Activated T-cell treated with anti-CD3 and anti-CD28 coated beads, Interleukin-2, amount 50 U/mL, for 72 hours (primary cell): ENCODE results near the gene ANKRD18B. TPM values are rescaled to one million over a fixed set of nuclear protein-coding genes. Genes with fewer than 3 reads are reported as not detected.
"Not testable (repeated sequence)": the region's sequence is repeated elsewhere in the genome, so short reads cannot be mapped to it uniquely, and the experiment has no call there.

Source experiments
- ATAC-seq, 2 donors: fragments of 150-1000 bp; cut with Tn5 transposase; replicated peaks in 1 of 2; 2 replicates each; pipeline ENCODE4 v1.10.0; 2021; ENCODE audit warnings: moderate library complexity in 2 of 2, mild to moderate bottlenecking in 1 of 2
- DNase-seq, 2 donors: peaks; one replicate each; pipeline ENCODE4 v3.0.0; 2021 to 2022; ENCODE audit warnings: mixed read lengths in 1 of 2
- H3K27ac Mint-ChIP-seq: one replicate; pipeline ENCODE4 v1.8.0; 2022; ENCODE audit warnings: mild to moderate bottlenecking, moderate library complexity, mixed read lengths
- H3K27me3 Mint-ChIP-seq: one replicate; pipeline ENCODE4 v1.8.0; 2022; ENCODE audit warnings: low read depth, mixed read lengths
- H3K36me3 Mint-ChIP-seq, 2 donors: one replicate each; pipeline ENCODE4 v1.8.0; 2022; ENCODE audit warnings: mixed read lengths in 2 of 2, mild to moderate bottlenecking in 1 of 2; ENCODE audit not compliant: insufficient read depth in 2 of 2
- H3K4me1 Mint-ChIP-seq: one replicate; pipeline ENCODE4 v1.8.0; 2022; ENCODE audit warnings: low read depth, mixed read lengths
- H3K4me3 Mint-ChIP-seq, 2 donors: one replicate each; pipeline ENCODE4 v1.8.0; 2022; ENCODE audit warnings: mild to moderate bottlenecking in 2 of 2, mixed read lengths in 2 of 2, moderate library complexity in 2 of 2
- H3K9me3 Mint-ChIP-seq, 2 donors: one replicate each; pipeline ENCODE4 v1.8.0; 2022; ENCODE audit warnings: mixed read lengths in 2 of 2
- total RNA-seq, 2 donors: library from RNA; stranded (reverse); gene quantifications; one replicate each; pipeline ENCODE4 v1.2.3, GENCODE V29; 2022

The ANKRD18B gene
- total RNA-seq, 2 donors from 2014 or later: 0.48 to 1.9 TPM

GRCh38 chr9:33549418-33549817, 25.4 kb downstream of the ANKRD18B start:
- DNase-seq, H3K4me1 Mint-ChIP-seq, H3K9me3 Mint-ChIP-seq, ATAC-seq, H3K4me3 Mint-ChIP-seq, H3K36me3 Mint-ChIP-seq, H3K27ac Mint-ChIP-seq: not testable (repeated sequence)
- H3K27me3 Mint-ChIP-seq: peaks cover 69% of the 10 kb centered on the region

GRCh38 chr9:33551183-33551582, 27.1 kb downstream of the ANKRD18B start:
- H3K27ac Mint-ChIP-seq, H3K4me1 Mint-ChIP-seq, H3K9me3 Mint-ChIP-seq, H3K36me3 Mint-ChIP-seq, ATAC-seq, H3K4me3 Mint-ChIP-seq, DNase-seq: not testable (repeated sequence)
- peaks cover 56% of the 10 kb centered on the region for H3K27me3 Mint-ChIP-seq

- not testable (repeated sequence) for H3K27ac Mint-ChIP-seq, H3K36me3 Mint-ChIP-seq, H3K9me3 Mint-ChIP-seq, H3K4me1 Mint-ChIP-seq, H3K4me3 Mint-ChIP-seq
- H3K27me3 Mint-ChIP-seq: peaks cover 46% of the 10 kb centered on the region
- ATAC-seq (peak; percentile 100), DNase-seq (peak; percentile 14 to 28)
These were observed 28.3 kb downstream of the ANKRD18B start for GRCh38 chr9:33552315-33552725.

- H3K27me3 Mint-ChIP-seq, ATAC-seq, DNase-seq, H3K36me3 Mint-ChIP-seq, H3K4me3 Mint-ChIP-seq, H3K27ac Mint-ChIP-seq, H3K9me3 Mint-ChIP-seq, H3K4me1 Mint-ChIP-seq: not testable (repeated sequence)
These were observed 36.2 kb downstream of the ANKRD18B start for GRCh38 chr9:33560217-33560616.

- H3K9me3 Mint-ChIP-seq, H3K4me1 Mint-ChIP-seq, H3K36me3 Mint-ChIP-seq, H3K27ac Mint-ChIP-seq, H3K27me3 Mint-ChIP-seq, ATAC-seq, DNase-seq: not testable (repeated sequence)
- H3K4me3 Mint-ChIP-seq: peak overlapping the region in 1 of 2 donors; percentile 7
These were observed 38.1 kb downstream of the ANKRD18B start for GRCh38 chr9:33562196-33562595.

GRCh38 chr9:33567776-33568175, 43.7 kb downstream of the ANKRD18B start:
- not testable (repeated sequence) for DNase-seq, H3K9me3 Mint-ChIP-seq, H3K4me3 Mint-ChIP-seq, H3K4me1 Mint-ChIP-seq, ATAC-seq, H3K36me3 Mint-ChIP-seq, H3K27ac Mint-ChIP-seq
- peaks cover 20% of the 10 kb centered on the region for H3K27me3 Mint-ChIP-seq

GRCh38 chr9:33577786-33578185, 53.7 kb downstream of the ANKRD18B start:
- H3K4me1 Mint-ChIP-seq, H3K27ac Mint-ChIP-seq, DNase-seq, H3K27me3 Mint-ChIP-seq, ATAC-seq, H3K36me3 Mint-ChIP-seq, H3K9me3 Mint-ChIP-seq, H3K4me3 Mint-ChIP-seq: not testable (repeated sequence)

GRCh38 chr9:33579996-33580395, 55.9 kb downstream of the ANKRD18B start:
- H3K4me3 Mint-ChIP-seq, DNase-seq, ATAC-seq, H3K27me3 Mint-ChIP-seq, H3K4me1 Mint-ChIP-seq, H3K36me3 Mint-ChIP-seq, H3K9me3 Mint-ChIP-seq, H3K27ac Mint-ChIP-seq: not testable (repeated sequence)

- not testable (repeated sequence) for ATAC-seq, H3K27me3 Mint-ChIP-seq, H3K4me1 Mint-ChIP-seq, H3K27ac Mint-ChIP-seq, H3K36me3 Mint-ChIP-seq, DNase-seq, H3K9me3 Mint-ChIP-seq, H3K4me3 Mint-ChIP-seq
These were observed 58.6 kb downstream of the ANKRD18B start for GRCh38 chr9:33582686-33583085.

- H3K9me3 Mint-ChIP-seq, H3K27me3 Mint-ChIP-seq, H3K4me1 Mint-ChIP-seq, H3K27ac Mint-ChIP-seq, ATAC-seq, DNase-seq, H3K4me3 Mint-ChIP-seq, H3K36me3 Mint-ChIP-seq: not testable (repeated sequence)
These were observed 62.1 kb downstream of the ANKRD18B start for GRCh38 chr9:33586128-33586527.

- not testable (repeated sequence) for H3K4me1 Mint-ChIP-seq, DNase-seq, H3K9me3 Mint-ChIP-seq, H3K27me3 Mint-ChIP-seq, H3K36me3 Mint-ChIP-seq, H3K27ac Mint-ChIP-seq, ATAC-seq, H3K4me3 Mint-ChIP-seq
These were observed 63.7 kb downstream of the ANKRD18B start for GRCh38 chr9:33587799-33588198.

GRCh38 chr9:33588876-33589275, 64.8 kb downstream of the ANKRD18B start:
- H3K4me1 Mint-ChIP-seq, ATAC-seq, H3K36me3 Mint-ChIP-seq, H3K27me3 Mint-ChIP-seq, H3K27ac Mint-ChIP-seq, H3K4me3 Mint-ChIP-seq, H3K9me3 Mint-ChIP-seq, DNase-seq: not testable (repeated sequence)

- H3K4me3 Mint-ChIP-seq, H3K4me1 Mint-ChIP-seq, H3K9me3 Mint-ChIP-seq, DNase-seq, H3K27me3 Mint-ChIP-seq, H3K36me3 Mint-ChIP-seq, ATAC-seq, H3K27ac Mint-ChIP-seq: not testable (repeated sequence)
These were observed 66.8 kb downstream of the ANKRD18B start for GRCh38 chr9:33590857-33591256.

GRCh38 chr9:33596974-33597373, 72.9 kb downstream of the ANKRD18B start:
- ATAC-seq, DNase-seq, H3K9me3 Mint-ChIP-seq, H3K27ac Mint-ChIP-seq, H3K4me3 Mint-ChIP-seq, H3K27me3 Mint-ChIP-seq, H3K36me3 Mint-ChIP-seq, H3K4me1 Mint-ChIP-seq: not testable (repeated sequence)
